Measurements from ENCODE around the gene LY6G6F. TPM values are rescaled to one million over a fixed set of nuclear protein-coding genes. Genes with fewer than 3 reads are reported as not detected.

LY6G6F gene
- total and polyA plus RNA-seq, 4 donors, result 0.21 to 2.2 TPM; not detected in 2

DNA sequence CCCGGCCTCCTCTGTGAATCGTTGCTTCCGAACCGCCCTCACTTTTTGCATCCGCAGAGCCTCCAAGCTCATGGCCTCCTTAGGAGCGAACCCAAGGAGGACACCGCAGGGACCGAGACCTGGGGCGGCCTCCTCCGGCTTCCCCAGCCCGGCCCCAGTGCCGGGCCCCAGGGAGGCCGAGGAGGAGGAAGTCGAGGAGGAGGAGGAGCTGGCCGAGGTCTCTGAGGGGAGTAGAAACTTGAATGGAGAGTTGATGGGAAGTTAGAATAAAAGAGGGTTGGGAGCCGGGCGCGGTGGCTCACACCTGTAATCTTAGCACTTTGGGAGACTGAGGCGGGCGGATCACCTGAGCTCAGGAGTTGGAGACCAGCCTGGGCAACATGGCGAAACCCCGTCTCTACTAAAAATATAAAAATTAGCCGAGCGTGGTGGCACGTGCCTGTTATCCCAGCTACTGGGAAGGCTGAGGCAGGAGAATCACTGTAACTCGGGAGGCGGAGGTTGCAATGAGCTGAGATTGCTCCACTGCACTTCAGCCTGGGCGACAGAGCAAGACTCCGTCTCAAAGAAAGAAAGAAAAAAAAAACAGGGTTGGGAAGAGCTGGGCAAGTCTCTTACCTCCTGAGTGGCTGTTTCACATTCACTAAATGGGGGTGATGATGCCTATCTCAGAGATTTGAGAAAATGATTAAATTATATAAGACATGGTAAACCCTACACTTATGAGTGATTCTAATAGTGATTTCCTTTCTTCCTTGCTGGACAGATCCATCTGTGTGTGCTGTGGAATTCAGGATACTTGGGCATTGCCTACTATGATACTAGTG, 33.9 kb downstream of the LY6G6F start:
- TF ChIP-seq, protein P1, sequence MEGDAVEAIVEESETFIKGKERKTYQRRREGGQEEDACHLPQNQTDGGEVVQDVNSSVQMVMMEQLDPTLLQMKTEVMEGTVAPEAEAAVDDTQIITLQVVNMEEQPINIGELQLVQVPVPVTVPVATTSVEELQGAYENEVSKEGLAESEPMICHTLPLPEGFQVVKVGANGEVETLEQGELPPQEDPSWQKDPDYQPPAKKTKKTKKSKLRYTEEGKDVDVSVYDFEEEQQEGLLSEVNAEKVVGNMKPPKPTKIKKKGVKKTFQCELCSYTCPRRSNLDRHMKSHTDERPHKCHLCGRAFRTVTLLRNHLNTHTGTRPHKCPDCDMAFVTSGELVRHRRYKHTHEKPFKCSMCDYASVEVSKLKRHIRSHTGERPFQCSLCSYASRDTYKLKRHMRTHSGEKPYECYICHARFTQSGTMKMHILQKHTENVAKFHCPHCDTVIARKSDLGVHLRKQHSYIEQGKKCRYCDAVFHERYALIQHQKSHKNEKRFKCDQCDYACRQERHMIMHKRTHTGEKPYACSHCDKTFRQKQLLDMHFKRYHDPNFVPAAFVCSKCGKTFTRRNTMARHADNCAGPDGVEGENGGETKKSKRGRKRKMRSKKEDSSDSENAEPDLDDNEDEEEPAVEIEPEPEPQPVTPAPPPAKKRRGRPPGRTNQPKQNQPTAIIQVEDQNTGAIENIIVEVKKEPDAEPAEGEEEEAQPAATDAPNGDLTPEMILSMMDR (IDR thresholded peaks at IDR 0.05; ENCODE audit: control extremely low read depth, extremely low read depth), result no peak
- peak; percentile 8 for ATAC-seq (ENCODE audit: insufficient read depth, low FRiP score)
- peak overlapping the region in 1 of 2 donors; percentile 91 for H3K27ac ChIP-seq (ENCODE audit: low read depth in 1 of 2, low read length in 1 of 2)
- WGBS, 2 donors, result 7 to 13% methylated on average over 29 of the region's 29 CpGs
- H3K4me3 ChIP-seq, result peak overlapping the region; percentile 74
- H3K36me3 ChIP-seq (ENCODE audit: control insufficient read depth in 4 of 4, insufficient read depth in 4 of 4, low read length in 4 of 4), result peaks cover 0 to 4% (median 0%) of the 10 kb centered on the region in 4 donors
- H3K4me1 ChIP-seq (ENCODE audit: control insufficient read depth in 5 of 5, insufficient read depth in 5 of 5, low read length in 5 of 5), result peaks cover 0 to 36% (median 17%) of the 10 kb centered on the region in 5 donors
- H3K9ac ChIP-seq (ENCODE audit: insufficient read depth in 1 of 2, low read length in 2 of 2), result no peak overlapping the region
- H3K27me3 ChIP-seq (ENCODE audit: control insufficient read depth in 3 of 3, insufficient read depth in 3 of 3, low read length in 2 of 3), result no peaks in the 10 kb centered on the region
- no peaks in the 10 kb centered on the region for H3K9me3 ChIP-seq (ENCODE audit: control insufficient read depth in 4 of 4, insufficient read depth in 3 of 4, low read length in 3 of 4)
- DNase-seq, result no peak

DNA sequence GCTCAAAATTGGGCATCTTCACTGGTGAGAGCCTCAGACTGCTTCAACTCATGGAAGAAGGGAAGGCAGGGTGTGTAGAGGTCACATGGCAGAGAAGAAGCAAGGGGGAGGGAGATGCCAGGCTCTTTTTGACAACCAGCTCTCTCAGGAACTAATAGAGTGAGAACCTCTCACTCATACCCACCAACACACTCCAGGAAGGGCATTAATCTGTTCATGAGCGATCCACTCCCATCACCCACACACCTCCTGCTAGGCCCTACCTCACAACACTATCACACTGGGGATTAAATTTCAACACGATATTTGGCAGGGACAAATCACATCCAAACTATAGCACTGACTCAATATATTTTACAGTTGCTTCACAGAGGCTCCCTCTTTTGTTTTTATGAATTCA, 35.1 kb downstream of the LY6G6F start:
- Histone ChIP-seq H3K4me3 (no peak overlapping the region), H3K9ac (ENCODE audit: insufficient read depth in 1 of 2, low read length in 2 of 2) (no peak overlapping the region), H3K4me1 (ENCODE audit: control insufficient read depth in 5 of 5, insufficient read depth in 5 of 5, low read length in 5 of 5) (peaks cover 0 to 31% (median 14%) of the 10 kb centered on the region in 5 donors), H3K27me3 (ENCODE audit: control insufficient read depth in 3 of 3, insufficient read depth in 3 of 3, low read length in 2 of 3) (no peaks in the 10 kb centered on the region), H3K9me3 (ENCODE audit: control insufficient read depth in 4 of 4, insufficient read depth in 3 of 4, low read length in 3 of 4) (no peaks in the 10 kb centered on the region), H3K36me3 (ENCODE audit: control insufficient read depth in 4 of 4, insufficient read depth in 4 of 4, low read length in 4 of 4) (peaks cover 0 to 4% (median 0%) of the 10 kb centered on the region in 4 donors), H3K27ac (ENCODE audit: low read depth in 1 of 2, low read length in 1 of 2) (no peak overlapping the region)
- DNase-seq, result no peak
- ATAC-seq (ENCODE audit: insufficient read depth, low FRiP score), result no peak
- TF ChIP-seq, protein P1 (IDR thresholded peaks at IDR 0.05; ENCODE audit: control extremely low read depth, extremely low read depth), result no peak
- 90 to 93% methylated on average over 2 of the region's 2 CpGs for WGBS, 2 donors

DNA sequence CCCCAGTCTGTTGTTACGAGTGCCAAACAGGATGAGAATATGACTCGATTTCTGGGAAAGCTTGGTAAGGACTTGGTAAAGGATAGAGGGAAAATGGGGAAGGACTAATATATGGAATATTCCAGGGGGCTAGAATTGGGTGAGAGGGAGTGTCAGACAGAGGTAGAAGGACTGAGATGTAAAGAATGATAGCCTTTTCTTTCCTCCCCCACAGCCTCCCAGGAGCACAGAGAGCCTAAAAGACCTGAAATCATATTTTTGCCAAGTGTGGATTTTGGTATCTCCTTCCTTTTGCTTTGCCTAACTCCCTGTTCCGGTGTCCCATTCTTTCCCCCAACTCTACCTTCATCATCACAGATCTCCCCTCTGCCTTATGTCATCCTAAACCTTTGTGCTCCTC, 36.2 kb downstream of the LY6G6F start:
- Histone ChIP-seq H3K27ac (ENCODE audit: low read depth in 1 of 2, low read length in 1 of 2) (no peak overlapping the region), H3K27me3 (ENCODE audit: control insufficient read depth in 3 of 3, insufficient read depth in 3 of 3, low read length in 2 of 3) (no peaks in the 10 kb centered on the region), H3K4me3 (no peak overlapping the region), H3K9ac (ENCODE audit: insufficient read depth in 1 of 2, low read length in 2 of 2) (no peak overlapping the region), H3K4me1 (ENCODE audit: control insufficient read depth in 5 of 5, insufficient read depth in 5 of 5, low read length in 5 of 5) (peaks cover 0 to 20% (median 8%) of the 10 kb centered on the region in 5 donors), H3K36me3 (ENCODE audit: control insufficient read depth in 4 of 4, insufficient read depth in 4 of 4, low read length in 4 of 4) (peaks cover 0 to 8% (median 2%) of the 10 kb centered on the region in 4 donors), H3K9me3 (ENCODE audit: control insufficient read depth in 4 of 4, insufficient read depth in 3 of 4, low read length in 3 of 4) (no peaks in the 10 kb centered on the region)
- WGBS, 2 donors, result 92 to 96% methylated on average over 3 of the region's 3 CpGs
- no peak for DNase-seq
- TF ChIP-seq, protein P1 (IDR thresholded peaks at IDR 0.05; ENCODE audit: control extremely low read depth, extremely low read depth), result no peak
- no peak for ATAC-seq (ENCODE audit: insufficient read depth, low FRiP score)
